ENCODE measurements around the gene CNOT2.

GRCh38 chr12:70372881-70373280, 129.6 kb downstream of the CNOT2 start:
- no peak for TF ChIP-seq CTCF (IDR thresholded peaks at IDR 0.05; ENCODE audit: insufficient read depth, low read depth, low read length)
- TF ChIP-seq EZH2 (IDR thresholded peaks at IDR 0.05; ENCODE audit: insufficient read depth, low read length): no peak

Measured in astrocyte (in vitro differentiated cells and primary cell).